GM12875 (cell line): ENCODE measurements around the gene RAX2.

Experiments
- H3K4me3 ChIP-seq: one replicate; pipeline ENCODE4 v1.5.1; 2011; ENCODE audit warnings: low read depth, low read length, control low read depth
- TF ChIP-seq, protein P1 (sequence below): IDR thresholded peaks from 2 replicates; pipeline ENCODE4 v1.5.1; 2011; ENCODE audit warnings: low read depth, mild to moderate bottlenecking, control low read depth, inconsistent platforms, low read length, moderate library complexity, borderline replicate concordance; ENCODE audit not compliant: insufficient read depth

The RAX2 gene

DNA sequence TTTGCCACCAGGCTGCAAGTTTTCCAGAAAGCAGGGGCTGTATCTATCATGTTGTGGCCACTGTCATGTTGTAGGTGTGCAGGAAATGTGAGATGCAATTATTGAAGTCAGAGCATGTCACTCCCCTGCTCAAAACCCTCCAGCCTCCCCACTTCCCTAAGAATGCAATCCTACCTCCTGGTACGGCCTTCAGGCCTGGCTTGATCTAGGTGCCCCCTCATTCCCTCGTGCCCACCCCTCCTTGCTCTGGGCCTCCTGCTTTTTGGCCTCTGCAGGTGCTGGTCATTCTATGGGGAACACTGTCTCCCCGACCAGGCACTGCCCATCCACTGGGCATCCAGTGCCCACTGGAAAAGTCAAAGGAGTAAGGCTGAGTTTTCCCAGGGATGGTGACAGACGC, 42.6 kb upstream of the RAX2 start:
- no peak overlapping the region for H3K4me3 ChIP-seq
- TF ChIP-seq, protein P1, sequence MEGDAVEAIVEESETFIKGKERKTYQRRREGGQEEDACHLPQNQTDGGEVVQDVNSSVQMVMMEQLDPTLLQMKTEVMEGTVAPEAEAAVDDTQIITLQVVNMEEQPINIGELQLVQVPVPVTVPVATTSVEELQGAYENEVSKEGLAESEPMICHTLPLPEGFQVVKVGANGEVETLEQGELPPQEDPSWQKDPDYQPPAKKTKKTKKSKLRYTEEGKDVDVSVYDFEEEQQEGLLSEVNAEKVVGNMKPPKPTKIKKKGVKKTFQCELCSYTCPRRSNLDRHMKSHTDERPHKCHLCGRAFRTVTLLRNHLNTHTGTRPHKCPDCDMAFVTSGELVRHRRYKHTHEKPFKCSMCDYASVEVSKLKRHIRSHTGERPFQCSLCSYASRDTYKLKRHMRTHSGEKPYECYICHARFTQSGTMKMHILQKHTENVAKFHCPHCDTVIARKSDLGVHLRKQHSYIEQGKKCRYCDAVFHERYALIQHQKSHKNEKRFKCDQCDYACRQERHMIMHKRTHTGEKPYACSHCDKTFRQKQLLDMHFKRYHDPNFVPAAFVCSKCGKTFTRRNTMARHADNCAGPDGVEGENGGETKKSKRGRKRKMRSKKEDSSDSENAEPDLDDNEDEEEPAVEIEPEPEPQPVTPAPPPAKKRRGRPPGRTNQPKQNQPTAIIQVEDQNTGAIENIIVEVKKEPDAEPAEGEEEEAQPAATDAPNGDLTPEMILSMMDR, result no peak

DNA sequence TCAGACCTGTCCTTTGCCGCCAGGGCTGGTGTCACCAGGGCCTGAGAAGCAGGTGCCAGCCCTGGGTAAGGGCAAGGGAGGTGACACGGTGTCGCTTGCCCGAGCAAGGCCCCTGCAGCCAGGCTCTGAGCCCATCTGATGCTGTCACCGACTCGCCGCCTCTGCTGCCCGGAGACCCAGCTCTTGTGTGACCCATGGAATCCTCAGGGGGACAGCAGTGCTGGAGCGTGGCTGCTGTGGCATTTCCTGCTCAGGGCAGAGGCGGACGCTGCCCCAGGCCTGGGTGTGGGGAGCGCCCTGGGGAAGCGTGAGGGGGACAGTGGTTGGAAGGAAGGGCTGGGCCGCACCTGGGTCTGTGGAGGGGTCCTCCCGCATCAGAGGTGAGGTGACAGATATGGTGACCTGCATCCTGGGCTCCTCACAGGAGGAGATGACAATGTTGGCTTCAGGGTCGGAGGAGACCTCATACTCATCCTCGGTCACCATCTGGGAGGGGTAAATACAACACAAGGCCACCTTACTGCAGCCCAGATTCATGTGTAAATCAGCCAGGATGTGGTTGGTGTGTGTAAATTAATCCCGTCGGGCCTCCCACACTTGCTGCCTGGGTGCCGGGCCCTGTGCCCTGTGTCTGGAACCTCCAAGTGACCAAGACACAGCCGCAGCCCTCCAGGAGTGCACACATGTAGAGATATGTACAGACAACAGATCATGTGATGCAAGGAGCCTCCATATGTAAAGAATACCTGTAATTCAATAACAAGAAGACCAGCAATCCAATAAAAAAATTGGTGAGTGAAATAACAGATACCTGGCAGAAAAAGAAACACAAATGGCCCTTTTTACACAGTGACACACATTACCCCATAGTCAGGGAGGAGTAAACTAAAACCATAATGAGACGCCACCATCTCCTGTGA, 41.7 kb upstream of the RAX2 start:
- H3K4me3 ChIP-seq, result no peak overlapping the region
- TF ChIP-seq, protein P1, result no peak

DNA sequence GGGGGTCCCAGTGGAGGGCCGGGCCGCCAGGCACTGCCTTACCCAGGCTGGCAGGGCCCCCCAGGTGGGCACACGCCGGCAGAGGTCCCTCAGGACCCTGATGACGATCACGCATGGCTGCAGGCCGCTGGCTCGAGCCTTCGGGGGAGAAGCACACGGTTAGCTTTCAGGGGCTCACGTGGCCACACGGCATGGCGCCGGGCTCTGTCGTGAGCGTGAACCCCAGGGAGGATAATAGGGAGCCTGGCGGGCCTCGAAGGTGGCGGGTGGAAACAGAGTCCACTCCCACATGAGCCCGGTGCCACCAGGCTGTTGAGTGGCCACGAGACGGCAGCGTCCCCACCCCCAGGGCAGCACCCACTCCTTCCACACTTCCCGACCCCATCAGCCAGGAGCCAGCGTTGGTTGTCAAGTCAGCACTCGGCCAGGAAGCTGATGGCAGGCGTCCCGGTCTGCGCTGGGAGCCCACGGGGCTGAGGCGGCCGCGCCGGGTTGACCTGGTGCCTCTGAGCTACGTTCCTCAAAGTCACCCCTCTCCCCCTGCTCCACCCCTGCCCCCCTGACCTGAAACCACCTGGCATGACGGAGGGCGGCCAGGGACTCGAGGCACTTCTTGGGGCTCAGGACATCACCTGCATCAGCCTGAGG, 38.8 kb upstream of the RAX2 start:
- TF ChIP-seq, protein P1, result no peak
- peak overlapping the region; percentile 5 for H3K4me3 ChIP-seq

DNA sequence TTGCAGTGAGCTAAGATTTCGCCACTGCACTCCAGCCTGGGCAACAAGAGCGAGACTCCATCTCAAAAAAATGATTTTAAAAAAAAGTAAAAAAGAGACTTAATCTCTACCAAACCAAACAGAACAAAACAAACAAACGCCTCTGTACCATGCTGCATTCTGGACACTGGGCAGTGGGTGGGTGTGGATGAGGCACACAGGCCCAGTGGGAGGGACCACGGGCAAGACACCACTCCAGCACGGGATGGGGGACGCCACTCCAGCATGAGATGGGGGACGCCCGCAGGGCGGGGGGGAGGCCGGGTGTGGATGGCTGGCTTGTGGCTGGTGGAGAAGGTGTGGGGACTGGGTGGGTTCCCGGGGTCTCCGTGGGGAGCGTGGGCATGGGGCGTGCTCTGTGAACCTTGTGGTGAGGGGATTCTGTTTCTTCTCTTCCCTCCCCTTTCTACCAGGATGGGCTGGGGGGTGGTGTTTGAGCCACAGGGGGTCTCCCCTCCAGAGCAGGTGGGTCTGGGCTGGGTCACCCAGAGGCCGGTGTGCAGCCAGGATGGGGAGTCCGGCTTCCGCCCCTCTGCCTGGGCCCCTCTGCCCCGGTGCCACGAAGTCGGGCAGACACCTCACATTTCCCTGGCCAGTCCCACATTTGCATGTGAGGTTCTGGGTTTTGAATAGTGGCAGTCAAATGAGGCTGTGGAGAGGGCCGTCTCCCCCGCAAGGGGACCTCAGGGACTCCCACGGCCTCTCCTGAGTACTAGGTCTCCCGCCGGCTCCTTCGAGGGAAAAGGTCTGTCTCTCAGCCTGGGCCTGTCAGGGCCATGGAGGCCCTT, 38.1 kb upstream of the RAX2 start:
- TF ChIP-seq, protein P1, result no peak
- H3K4me3 ChIP-seq, result peak overlapping the region; percentile 5

DNA sequence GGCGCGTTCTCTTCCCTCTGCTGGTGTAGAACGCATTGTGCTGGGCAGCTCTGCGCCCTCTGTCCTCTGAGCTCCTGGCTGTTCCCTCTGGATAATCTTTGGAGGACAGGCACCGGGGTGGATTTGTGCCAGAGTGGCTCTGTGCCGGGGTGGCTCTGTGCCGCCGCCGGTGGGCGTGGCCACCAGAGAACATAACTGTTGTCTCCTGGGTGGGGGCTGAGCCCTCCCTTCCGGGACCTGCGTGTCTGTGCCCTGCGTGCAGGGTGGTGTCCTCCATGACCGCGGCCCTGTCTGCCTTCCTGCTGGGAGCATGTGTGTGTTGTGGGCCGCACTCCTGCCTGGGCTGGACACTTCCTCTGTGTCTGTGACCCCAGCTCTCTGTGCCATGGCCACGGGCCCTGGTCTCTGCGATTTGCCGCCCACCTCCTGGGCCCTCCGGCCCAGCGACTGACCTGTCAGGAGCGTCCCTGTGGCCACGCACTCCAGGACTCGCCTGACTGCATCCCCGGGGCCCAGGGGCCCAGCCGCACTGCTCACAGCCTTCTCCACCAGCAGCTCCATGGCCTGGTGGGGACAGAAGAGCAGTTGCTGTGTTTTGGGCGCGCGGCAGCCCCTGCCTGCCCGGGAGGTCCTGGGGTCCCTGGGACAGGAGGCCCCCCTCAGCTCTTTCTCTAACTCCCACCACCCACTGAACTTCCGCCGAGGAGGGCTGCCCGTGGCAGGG, 36.6 kb upstream of the RAX2 start:
- TF ChIP-seq, protein P1, result no peak
- H3K4me3 ChIP-seq, result no peak overlapping the region

DNA sequence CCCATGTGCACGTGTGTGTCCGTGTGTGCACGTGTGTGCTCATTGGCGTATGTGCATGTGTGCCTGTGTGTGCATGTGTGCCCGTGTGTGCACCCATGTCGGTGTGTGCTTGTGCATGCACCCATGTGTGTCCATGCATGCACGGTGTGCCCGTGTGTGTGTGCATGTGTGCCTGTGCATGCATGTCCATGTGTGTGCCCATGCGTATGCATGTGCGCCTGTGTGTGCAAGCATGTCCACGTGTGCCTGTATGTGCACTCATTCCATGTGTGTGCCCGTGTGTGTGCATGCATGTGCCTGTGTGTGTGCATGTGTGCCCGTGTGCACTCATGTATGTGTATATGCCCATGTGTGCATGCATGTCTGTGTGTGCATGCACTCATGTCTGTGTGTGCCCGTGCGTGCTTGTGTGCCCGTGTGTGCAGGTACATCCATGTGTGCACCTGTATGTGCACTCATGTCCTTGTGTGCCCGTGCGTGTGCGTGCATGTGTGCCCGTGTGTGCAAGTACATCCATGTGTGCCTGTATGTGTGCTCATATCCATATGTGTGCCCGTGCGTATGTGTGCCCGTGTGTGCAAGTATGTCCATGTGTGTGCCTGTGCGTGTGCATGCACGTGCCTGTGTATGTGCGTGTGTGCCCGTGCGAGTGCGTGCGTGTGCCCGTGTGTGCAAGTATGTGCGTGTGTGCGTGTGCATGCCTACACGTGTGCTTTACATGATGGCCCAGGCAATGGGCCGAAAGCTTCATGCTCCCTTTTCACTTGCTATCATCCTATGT, 35.7 kb upstream of the RAX2 start:
- TF ChIP-seq, protein P1, result no peak
- H3K4me3 ChIP-seq, result no peak overlapping the region
